Neutrophil (primary cell): Measurements from ENCODE around the gene EXOC6.

Source experiments
- H3K27ac ChIP-seq: fragments of 200-600 bp; sonication (generic); 2 replicates; pipeline ENCODE4 v1.5.1; 2016; ENCODE audit warnings: mild to moderate bottlenecking, moderate library complexity
- H3K27me3 ChIP-seq: fragments of 200-600 bp; sonication (generic); 2 replicates; pipeline ENCODE4 v1.6.0; 2016; ENCODE audit warnings: mild to moderate bottlenecking
- H3K36me3 ChIP-seq: fragments of 200-600 bp; sonication (generic); 2 replicates; pipeline ENCODE4 v1.5.1; 2017
- H3K4me1 ChIP-seq, 2 experiments: fragments of 200-600 bp in 1 of 2; sonication (generic) in 1 of 2; 1 replicate in 1 of 2; 2 replicates in 1 of 2; pipeline versions ENCODE4 v1.5.1 to v1.6.1; 2013 to 2016; ENCODE audit warnings: low read depth in 1 of 2, low read length in 1 of 2, mild to moderate bottlenecking in 1 of 2, moderate library complexity in 1 of 2; ENCODE audit not compliant: control insufficient read depth in 1 of 2, insufficient read depth in 1 of 2
- H3K4me3 ChIP-seq, 2 experiments: fragments of 200-600 bp in 1 of 2; sonication (generic) in 1 of 2; 1 replicate in 1 of 2; 2 replicates in 1 of 2; pipeline ENCODE4 v1.5.1; 2013 to 2016; ENCODE audit warnings: low read depth in 1 of 2, low read length in 1 of 2, mild to moderate bottlenecking in 1 of 2, moderate library complexity in 1 of 2
- H3K9me3 ChIP-seq: fragments of 200-600 bp; sonication (generic); 2 replicates; pipeline ENCODE4 v1.5.1; 2016
- TF ChIP-seq, protein P1 (sequence below): fragments of 200-600 bp; sonication (generic); IDR thresholded peaks from 2 replicates; pipeline ENCODE4 v1.5.1; 2016; ENCODE audit warnings: antibody characterized with exemption

Gene EXOC6

DNA sequence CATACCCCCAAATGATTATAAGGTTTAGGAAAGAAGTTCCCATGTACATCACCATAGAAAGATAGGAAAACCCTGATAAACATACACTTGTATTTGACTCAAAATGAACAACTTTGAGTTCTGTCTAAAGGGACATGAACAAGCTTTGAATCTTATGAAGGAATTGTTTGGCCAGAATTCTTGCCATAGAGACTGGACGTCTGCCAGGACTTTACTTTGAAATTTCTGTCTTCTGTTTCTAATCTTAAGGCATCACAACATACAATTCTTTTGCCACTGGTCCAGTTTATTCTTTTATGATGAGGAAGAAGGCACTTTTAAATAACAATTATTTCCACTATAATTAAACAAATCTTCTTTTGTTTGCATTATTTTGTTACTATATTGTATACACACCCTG, 186.1 kb downstream of the EXOC6 start:
- H3K27me3 ChIP-seq = no peaks in the 10 kb centered on the region
- TF ChIP-seq, protein P1, sequence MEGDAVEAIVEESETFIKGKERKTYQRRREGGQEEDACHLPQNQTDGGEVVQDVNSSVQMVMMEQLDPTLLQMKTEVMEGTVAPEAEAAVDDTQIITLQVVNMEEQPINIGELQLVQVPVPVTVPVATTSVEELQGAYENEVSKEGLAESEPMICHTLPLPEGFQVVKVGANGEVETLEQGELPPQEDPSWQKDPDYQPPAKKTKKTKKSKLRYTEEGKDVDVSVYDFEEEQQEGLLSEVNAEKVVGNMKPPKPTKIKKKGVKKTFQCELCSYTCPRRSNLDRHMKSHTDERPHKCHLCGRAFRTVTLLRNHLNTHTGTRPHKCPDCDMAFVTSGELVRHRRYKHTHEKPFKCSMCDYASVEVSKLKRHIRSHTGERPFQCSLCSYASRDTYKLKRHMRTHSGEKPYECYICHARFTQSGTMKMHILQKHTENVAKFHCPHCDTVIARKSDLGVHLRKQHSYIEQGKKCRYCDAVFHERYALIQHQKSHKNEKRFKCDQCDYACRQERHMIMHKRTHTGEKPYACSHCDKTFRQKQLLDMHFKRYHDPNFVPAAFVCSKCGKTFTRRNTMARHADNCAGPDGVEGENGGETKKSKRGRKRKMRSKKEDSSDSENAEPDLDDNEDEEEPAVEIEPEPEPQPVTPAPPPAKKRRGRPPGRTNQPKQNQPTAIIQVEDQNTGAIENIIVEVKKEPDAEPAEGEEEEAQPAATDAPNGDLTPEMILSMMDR = no peak
- H3K27ac ChIP-seq = no peak overlapping the region
- H3K4me1 ChIP-seq = no peaks in the 10 kb centered on the region
- peaks cover 7% of the 10 kb centered on the region for H3K36me3 ChIP-seq
- H3K9me3 ChIP-seq = no peaks in the 10 kb centered on the region
- H3K4me3 ChIP-seq = no peak overlapping the region

DNA sequence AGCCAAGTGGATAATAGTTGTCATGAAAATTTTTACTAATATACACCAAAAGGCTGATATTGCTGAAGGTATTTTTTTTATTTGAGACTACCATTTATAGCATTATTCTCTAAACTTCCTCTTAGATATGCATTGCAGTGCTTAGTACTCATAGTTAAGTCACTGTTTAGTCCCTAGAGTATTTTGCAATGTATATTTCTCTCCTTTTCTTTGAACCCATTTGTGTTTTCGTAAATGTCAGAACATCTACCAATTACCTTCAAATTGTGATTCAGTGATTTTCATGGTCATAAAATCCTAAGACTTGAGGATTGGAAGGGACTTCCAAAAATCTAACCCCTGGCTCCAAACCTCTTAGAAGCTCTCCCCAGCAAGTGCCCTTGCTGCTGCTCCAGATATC, 190.8 kb downstream of the EXOC6 start:
- H3K4me1 ChIP-seq = peaks cover 0 to 3% of the 10 kb centered on the region in 2 experiments
- H3K4me3 ChIP-seq = no peak overlapping the region
- H3K9me3 ChIP-seq = no peaks in the 10 kb centered on the region
- H3K27me3 ChIP-seq = no peaks in the 10 kb centered on the region
- H3K36me3 ChIP-seq = peaks cover 5% of the 10 kb centered on the region
- TF ChIP-seq, protein P1 = no peak
- H3K27ac ChIP-seq = no peak overlapping the region

DNA sequence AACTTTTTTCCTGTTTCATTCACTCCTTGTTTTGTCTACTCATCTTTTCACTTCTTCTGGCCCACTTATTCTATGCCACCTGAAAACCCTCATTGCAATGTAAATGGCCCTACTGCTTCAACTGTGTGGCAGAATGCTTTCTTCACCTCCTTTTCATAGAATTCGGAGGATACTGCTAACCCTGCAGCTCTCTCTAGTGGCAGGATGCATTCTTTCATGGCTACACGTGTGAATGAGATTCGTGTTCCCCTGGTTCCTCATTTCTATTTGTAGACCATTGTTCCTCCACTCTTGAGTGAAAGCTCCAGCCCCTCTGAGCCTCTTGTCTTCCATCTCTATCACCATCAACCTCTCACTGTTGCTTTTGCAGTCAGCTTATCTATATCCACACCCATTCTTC, 191.4 kb downstream of the EXOC6 start:
- H3K4me3 ChIP-seq = no peak overlapping the region
- no peaks in the 10 kb centered on the region for H3K9me3 ChIP-seq
- H3K27me3 ChIP-seq = no peaks in the 10 kb centered on the region
- H3K4me1 ChIP-seq = peaks cover 0 to 3% of the 10 kb centered on the region in 2 experiments
- TF ChIP-seq, protein P1 = no peak
- H3K36me3 ChIP-seq = peaks cover 5% of the 10 kb centered on the region
- no peak overlapping the region for H3K27ac ChIP-seq

DNA sequence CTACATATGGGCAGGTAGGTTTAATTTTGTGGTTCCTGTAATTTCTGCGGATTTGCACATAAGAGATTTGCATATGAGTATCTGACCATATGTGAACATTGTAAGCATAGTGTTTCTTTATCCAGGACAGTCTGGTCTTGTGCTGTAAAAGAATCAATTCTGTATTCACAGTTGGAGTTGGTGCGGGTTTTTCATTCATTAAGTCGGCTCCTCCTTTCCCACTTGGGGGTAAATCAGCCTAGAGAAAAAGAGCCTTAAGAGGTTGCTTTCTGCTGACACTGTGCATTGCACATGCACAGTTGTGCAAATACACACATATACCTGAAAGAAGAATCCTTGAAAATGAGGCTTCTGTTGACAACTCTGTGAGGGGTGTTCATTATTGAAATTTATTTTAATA, 206.2 kb downstream of the EXOC6 start:
- H3K27ac ChIP-seq = no peak overlapping the region
- H3K36me3 ChIP-seq = peaks cover 22% of the 10 kb centered on the region
- H3K4me3 ChIP-seq = no peak overlapping the region
- no peaks in the 10 kb centered on the region for H3K9me3 ChIP-seq
- TF ChIP-seq, protein P1 = no peak
- H3K27me3 ChIP-seq = peaks cover 6% of the 10 kb centered on the region
- H3K4me1 ChIP-seq = no peaks in the 10 kb centered on the region

DNA sequence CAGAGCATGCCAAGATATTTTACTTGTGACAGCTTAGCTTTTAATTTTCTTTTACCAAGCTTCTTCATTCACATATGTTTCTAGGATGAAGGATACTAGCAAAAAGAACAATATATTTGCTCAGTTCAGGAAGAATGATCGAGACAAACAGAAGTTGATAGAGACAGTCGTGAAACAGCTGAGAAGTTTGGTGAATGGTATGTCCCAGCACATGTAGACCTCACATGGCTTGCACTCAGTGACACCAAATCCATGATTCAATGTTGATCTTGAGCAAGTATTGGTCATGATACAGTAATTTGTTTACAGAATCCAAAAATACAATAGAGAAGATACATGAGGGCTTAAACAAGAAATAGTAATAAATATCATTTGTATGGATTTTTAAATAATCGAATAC, 209.8 kb downstream of the EXOC6 start:
- TF ChIP-seq, protein P1 = no peak
- Histone ChIP-seq H3K4me1 (peaks cover 10 to 12% of the 10 kb centered on the region in 2 experiments), H3K36me3 (peaks cover 32% of the 10 kb centered on the region), H3K27ac (no peak overlapping the region), H3K27me3 (peaks cover 43% of the 10 kb centered on the region), H3K9me3 (no peaks in the 10 kb centered on the region), H3K4me3 (no peak overlapping the region)
